ENCODE data around the gene CXCR2.

The CXCR2 gene

DNA sequence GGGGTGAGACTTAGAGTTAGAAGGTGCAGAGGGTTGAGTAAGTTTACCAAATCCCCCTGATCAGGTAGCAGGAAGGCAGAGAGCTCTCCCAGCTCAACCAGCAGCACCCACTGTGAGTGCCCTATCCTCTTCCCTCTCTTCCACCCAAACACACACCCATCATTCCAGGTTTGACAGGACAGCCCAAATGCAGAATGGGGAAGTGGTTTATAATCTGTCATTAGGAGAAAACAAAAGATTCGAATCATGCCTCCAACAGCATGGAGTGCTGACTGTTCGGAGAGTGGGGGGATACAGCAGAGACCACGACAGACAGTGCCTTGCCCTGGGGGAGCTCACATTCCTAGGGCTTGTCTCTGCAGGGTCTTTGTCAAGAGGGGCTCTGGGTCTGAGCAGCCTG is 11.7 kb downstream of the CXCR2 start:
- no peaks in the 10 kb centered on the region for H3K9me3 ChIP-seq (ENCODE audit: control insufficient read depth, insufficient read depth, low read depth, low read length)

GRCh38 chr2:218138047-218138446 is 12.2 kb downstream of the CXCR2 start:
- ChIA-PET POLR2A (no interaction called here), CTCF (no interaction called here)
- H3K4me1 ChIP-seq (ENCODE audit: control insufficient read depth, insufficient read depth, low read length) = no peaks in the 10 kb centered on the region

More for the DNA sequence above, 11.7 kb downstream of the CXCR2 start:
- TF ChIP-seq ZNF174 (tag by site-specific recombination; IDR thresholded peaks at IDR 0.05) (no peak), CTCF (tag by site-specific recombination; IDR thresholded peaks at IDR 0.05) (no peak), ZNF223 (tag by site-specific recombination; IDR thresholded peaks at IDR 0.05) (no peak), GLI4 (tag by site-specific recombination; IDR thresholded peaks at IDR 0.05) (no peak), ZNF837 (tag by site-specific recombination; IDR thresholded peaks at IDR 0.05) (no peak), ZNF155 (tag by site-specific recombination; IDR thresholded peaks at IDR 0.05) (no peak), YY1 (tag by site-specific recombination; IDR thresholded peaks at IDR 0.05) (no peak)
- TF ChIP-seq, protein P1, sequence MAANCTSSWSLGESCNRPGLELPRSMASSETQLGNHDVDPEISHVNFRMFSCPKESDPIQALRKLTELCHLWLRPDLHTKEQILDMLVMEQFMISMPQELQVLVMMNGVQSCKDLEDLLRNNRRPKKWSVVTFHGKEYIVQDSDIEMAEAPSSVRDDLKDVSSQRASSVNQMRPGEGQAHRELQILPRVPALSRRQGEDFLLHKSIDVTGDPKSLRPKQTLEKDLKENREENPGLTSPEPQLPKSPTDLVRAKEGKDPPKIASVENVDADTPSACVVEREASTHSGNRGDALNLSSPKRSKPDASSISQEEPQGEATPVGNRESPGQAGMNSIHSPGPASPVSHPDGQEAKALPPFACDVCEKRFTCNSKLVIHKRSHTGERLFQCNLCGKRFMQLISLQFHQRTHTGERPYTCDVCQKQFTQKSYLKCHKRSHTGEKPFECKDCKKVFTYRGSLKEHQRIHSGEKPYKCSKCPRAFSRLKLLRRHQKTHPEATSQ (tag by site-specific recombination; IDR thresholded peaks at IDR 0.05) = no peak
- TF ChIP-seq, protein P2, sequence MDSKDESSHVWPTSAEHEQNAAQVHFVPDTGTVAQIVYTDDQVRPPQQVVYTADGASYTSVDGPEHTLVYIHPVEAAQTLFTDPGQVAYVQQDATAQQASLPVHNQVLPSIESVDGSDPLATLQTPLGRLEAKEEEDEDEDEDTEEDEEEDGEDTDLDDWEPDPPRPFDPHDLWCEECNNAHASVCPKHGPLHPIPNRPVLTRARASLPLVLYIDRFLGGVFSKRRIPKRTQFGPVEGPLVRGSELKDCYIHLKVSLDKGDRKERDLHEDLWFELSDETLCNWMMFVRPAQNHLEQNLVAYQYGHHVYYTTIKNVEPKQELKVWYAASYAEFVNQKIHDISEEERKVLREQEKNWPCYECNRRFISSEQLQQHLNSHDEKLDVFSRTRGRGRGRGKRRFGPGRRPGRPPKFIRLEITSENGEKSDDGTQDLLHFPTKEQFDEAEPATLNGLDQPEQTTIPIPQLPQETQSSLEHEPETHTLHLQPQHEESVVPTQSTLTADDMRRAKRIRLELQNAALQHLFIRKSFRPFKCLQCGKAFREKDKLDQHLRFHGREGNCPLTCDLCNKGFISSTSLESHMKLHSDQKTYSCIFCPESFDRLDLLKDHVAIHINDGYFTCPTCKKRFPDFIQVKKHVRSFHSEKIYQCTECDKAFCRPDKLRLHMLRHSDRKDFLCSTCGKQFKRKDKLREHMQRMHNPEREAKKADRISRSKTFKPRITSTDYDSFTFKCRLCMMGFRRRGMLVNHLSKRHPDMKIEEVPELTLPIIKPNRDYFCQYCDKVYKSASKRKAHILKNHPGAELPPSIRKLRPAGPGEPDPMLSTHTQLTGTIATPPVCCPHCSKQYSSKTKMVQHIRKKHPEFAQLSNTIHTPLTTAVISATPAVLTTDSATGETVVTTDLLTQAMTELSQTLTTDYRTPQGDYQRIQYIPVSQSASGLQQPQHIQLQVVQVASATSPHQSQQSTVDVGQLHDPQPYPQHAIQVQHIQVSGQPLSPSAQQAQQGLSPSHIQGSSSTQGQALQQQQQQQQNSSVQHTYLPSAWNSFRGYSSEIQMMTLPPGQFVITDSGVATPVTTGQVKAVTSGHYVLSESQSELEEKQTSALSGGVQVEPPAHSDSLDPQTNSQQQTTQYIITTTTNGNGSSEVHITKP (tag by site-specific recombination; IDR thresholded peaks at IDR 0.05) = no peak
- ChIA-PET CTCF (no interaction called here), POLR2A (interaction anchor here (0.6 kb wide), 1 partner anchor 326 kb away, joined by 12 read pairs; no protein-coding TSS in a partner anchor)
- Histone ChIP-seq H3K36me3 (ENCODE audit: control insufficient read depth in 2 of 2, insufficient read depth in 1 of 2, low read length in 2 of 2) (no peaks in the 10 kb centered on the region), H3K4me3 (ENCODE audit: low read depth, low read length) (no peak overlapping the region), H3K27ac (ENCODE audit: extremely low read depth, low read depth, low read length) (no peak overlapping the region), H3K4me1 (ENCODE audit: control insufficient read depth, insufficient read depth, low read length) (no peaks in the 10 kb centered on the region)

More at GRCh38 chr2:218138047-218138446, 12.2 kb downstream of the CXCR2 start:
- TF ChIP-seq ZNF704 (tag by site-specific recombination; IDR thresholded peaks at IDR 0.05) (no peak), TRIM28 (IDR thresholded peaks at IDR 0.05; ENCODE audit: borderline replicate concordance, low read length) (no peak), ZNF366 (tag by site-specific recombination; conservative IDR thresholded peaks at IDR 0.05) (no peak), ZNF473 (tag by site-specific recombination; IDR thresholded peaks at IDR 0.05) (no peak), ZNF266 (tag by site-specific recombination; IDR thresholded peaks at IDR 0.05; ENCODE audit: low read depth) (no peak), ZNF18 (tag by site-specific recombination; IDR thresholded peaks at IDR 0.05) (no peak), SALL2 (tag by site-specific recombination; IDR thresholded peaks at IDR 0.05; ENCODE audit: borderline replicate concordance) (no peak), SP7 (tag by site-specific recombination; IDR thresholded peaks at IDR 0.05) (no peak), ZFHX2 (tag by site-specific recombination; conservative IDR thresholded peaks at IDR 0.05) (no peak), ZNF837 (tag by site-specific recombination; IDR thresholded peaks at IDR 0.05) (no peak), GLIS2 (tag by site-specific recombination; IDR thresholded peaks at IDR 0.05) (no peak)
- TF ChIP-seq, protein P3, sequence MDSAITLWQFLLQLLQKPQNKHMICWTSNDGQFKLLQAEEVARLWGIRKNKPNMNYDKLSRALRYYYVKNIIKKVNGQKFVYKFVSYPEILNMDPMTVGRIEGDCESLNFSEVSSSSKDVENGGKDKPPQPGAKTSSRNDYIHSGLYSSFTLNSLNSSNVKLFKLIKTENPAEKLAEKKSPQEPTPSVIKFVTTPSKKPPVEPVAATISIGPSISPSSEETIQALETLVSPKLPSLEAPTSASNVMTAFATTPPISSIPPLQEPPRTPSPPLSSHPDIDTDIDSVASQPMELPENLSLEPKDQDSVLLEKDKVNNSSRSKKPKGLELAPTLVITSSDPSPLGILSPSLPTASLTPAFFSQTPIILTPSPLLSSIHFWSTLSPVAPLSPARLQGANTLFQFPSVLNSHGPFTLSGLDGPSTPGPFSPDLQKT (IDR thresholded peaks at IDR 0.05; ENCODE audit: borderline replicate concordance, low read depth, low read length) = no peak
- TF ChIP-seq, protein P4, sequence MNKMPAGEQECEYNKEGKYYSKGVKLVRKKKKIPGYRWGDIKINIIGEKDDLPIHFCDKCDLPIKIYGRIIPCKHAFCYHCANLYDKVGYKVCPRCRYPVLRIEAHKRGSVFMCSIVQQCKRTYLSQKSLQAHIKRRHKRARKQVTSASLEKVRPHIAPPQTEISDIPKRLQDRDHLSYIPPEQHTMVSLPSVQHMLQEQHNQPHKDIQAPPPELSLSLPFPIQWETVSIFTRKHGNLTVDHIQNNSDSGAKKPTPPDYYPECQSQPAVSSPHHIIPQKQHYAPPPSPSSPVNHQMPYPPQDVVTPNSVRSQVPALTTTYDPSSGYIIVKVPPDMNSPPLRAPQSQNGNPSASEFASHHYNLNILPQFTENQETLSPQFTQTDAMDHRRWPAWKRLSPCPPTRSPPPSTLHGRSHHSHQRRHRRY (tag by site-specific recombination; IDR thresholded peaks at IDR 0.05) = no peak
- Histone ChIP-seq H3K36me3 (ENCODE audit: control insufficient read depth in 2 of 2, insufficient read depth in 1 of 2, low read length in 2 of 2) (no peaks in the 10 kb centered on the region), H3K4me3 (ENCODE audit: low read depth, low read length) (no peak overlapping the region), H3K9me3 (ENCODE audit: control insufficient read depth, insufficient read depth, low read depth, low read length) (no peaks in the 10 kb centered on the region), H3K27ac (ENCODE audit: extremely low read depth, low read depth, low read length) (no peak overlapping the region)

Measured in HEK293 (cell line).